HG03469 (cell line): ENCODE data around the gene PUM2.

ENCODE experiments used
- ATAC-seq: cut with Tn5 transposase; IDR thresholded peaks from one replicate; pipeline ENCODE4 v1.9.1; 2021; ENCODE audit warnings: mild to moderate bottlenecking, moderate library complexity, moderate number of reproducible peaks; ENCODE audit not compliant: unreplicated experiment

The PUM2 gene

GRCh38 chr2:20220806-20221554 lies 129.7 kb downstream of the PUM2 start:
- no peak for ATAC-seq

- ATAC-seq: no peak
Observed at GRCh38 chr2:20219763-20220380, 130.8 kb downstream of the PUM2 start.

- no peak for ATAC-seq
Observed at GRCh38 chr2:20218331-20219320, 132.0 kb downstream of the PUM2 start.

GRCh38 chr2:20217041-20217970 lies 133.3 kb downstream of the PUM2 start:
- ATAC-seq: no peak

- ATAC-seq: no peak
Observed at GRCh38 chr2:20216130-20217025, 134.3 kb downstream of the PUM2 start.

GRCh38 chr2:20215183-20216040 lies 135.2 kb downstream of the PUM2 start:
- ATAC-seq: no peak

- no peak for ATAC-seq
Observed at GRCh38 chr2:20214566-20215182, 136.0 kb downstream of the PUM2 start.

GRCh38 chr2:20213651-20214565 lies 136.7 kb downstream of the PUM2 start:
- no peak for ATAC-seq

- no peak for ATAC-seq
Observed at GRCh38 chr2:20212871-20213503, 137.7 kb downstream of the PUM2 start.

GRCh38 chr2:20212459-20212870 lies 138.2 kb downstream of the PUM2 start:
- ATAC-seq: no peak

GRCh38 chr2:20211860-20212458 lies 138.7 kb downstream of the PUM2 start:
- no peak for ATAC-seq

GRCh38 chr2:20211420-20211819 lies 139.2 kb downstream of the PUM2 start:
- ATAC-seq: no peak

- ATAC-seq: no peak
Observed at GRCh38 chr2:20210462-20210861, 140.2 kb downstream of the PUM2 start.

- ATAC-seq: no peak
Observed at GRCh38 chr2:20209373-20210109, 141.1 kb downstream of the PUM2 start.

GRCh38 chr2:20208476-20208859 lies 142.2 kb downstream of the PUM2 start:
- ATAC-seq: no peak
